GM18907 (cell line): ENCODE measurements around the gene ZNF341.
"Not testable (repeated sequence)": the region's sequence is repeated elsewhere in the genome, so short reads cannot be mapped to it uniquely, and the experiment has no call there.

Source experiments
- ATAC-seq: cut with Tn5 transposase; IDR thresholded peaks from one replicate; pipeline ENCODE4 v1.9.1; 2021; ENCODE audit warnings: mild to moderate bottlenecking, moderate library complexity; ENCODE audit not compliant: unreplicated experiment

The ZNF341 gene

DNA sequence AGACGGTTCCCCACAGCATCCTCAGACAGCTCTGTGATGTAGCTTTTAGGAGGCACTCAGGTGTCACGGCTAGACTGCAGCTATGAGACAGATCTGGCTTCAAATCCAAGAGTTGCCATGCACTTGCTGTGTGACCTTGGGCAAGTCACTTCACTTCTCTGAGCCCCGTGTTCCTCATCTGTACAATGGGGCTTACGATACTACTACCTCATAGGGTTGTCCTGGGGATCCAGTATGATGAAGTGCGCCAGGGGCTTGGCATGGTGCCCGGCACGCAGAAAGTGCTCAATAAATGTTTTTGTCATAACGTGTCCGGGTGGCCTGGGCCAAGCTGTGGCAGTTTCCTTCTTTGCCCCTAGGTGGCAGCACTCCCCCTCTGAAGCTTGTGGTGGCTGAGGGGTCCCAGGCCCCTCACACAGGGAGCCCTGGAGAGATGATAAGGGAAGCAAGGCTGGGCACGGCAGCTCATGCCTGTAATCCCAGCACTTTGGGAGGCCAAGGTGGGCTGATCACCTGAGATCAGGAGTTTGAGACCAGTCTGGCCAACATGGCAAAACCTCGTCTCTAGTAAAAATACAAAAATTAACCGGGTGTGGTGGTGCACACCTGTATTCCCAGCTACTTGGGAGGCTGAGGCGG is 60.3 kb downstream of the ZNF341 start:
- ATAC-seq: no peak

DNA sequence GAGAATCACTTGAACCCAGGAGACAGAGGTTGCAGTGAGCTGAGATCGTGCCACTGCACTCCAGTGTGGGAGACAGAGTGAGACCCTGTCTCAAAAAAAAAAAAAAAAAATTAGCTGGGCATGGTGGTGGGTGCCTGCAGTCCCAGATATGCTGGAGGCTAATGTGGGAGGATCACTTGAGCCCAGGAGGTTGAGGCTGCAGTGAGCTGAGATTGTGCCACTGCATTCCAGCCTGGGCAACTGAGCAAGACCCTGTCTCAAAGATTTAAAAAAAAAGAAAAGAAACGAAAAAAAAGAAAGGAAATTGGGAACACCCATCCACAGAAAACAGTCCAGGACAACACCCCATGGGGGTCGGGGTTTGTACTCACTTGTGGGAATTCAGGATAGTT is 60.8 kb downstream of the ZNF341 start:
- not testable (repeated sequence) for ATAC-seq

DNA sequence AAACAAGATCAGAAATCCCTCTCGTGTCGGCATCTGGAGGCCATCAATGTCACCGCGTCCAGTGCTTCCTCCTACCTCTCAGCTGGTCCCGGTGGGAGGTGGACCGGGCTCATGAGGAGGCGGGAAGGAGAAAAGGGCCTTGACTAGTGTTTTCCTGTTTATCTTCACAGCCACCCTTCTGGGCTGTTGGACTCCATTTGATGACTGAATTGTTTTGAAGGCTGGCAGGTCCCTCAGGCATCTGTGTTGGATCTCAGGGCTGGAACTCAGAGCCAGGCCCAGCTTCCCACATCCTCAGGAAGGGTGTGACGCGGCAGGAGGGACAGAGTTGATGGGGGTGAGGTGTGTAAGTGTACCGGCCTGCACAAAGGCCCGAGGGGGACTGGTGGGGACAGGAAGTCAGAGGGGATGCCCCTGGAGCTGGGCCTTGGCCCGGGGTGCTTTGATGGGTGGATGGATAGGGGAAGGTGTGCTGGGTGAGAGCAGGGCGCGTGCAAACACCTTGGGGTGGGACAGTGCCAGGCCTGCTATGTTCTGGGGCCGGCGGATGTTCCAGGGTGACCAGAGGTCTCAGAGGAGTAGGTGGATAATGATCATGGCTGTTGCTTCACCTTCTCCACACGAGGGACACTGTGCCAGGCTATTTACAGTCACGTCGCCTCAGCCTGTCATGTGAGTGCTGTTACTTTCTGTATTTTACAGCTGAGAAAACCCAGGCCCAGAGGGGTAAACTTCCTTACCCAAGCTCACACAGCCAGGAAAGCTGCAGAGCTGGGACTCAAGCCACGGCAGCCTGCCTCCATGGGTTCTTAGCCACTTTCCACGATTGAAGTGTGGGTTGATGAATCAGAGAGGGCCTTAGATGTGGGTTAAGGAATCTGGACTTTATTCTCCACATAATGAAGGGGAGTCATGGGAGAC is 61.5 kb downstream of the ZNF341 start:
- no peak for ATAC-seq

DNA sequence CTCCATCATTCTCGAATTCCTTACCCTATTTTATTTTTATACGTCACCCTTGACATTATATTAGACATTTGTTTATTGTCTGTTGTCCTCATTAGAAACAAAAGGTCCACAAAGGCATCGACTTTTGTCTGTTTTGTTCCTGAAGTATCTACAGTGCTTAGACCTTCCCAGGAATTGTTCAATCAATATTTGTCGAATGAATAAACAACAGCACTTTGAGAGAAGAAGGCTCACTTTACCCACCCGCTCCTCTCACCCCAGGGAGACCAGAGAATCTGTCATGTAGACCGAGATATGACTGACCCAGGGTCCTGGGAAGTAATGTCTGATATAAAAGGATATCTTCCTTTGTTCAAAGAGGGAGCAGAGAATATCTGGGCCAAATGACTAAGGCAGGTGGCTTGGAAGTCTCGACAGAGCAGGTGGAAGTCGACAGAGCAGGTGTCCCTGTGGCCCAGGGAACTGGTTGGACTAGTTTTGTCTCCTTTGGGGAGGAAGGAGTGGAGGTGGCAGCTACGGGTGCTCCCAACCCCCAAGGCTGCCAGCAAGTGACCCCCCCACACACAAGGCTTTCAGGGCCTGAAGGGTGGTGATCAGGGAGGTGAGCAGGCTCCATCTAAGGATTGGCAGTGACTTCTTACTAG is 64.6 kb downstream of the ZNF341 start:
- ATAC-seq: no peak

DNA sequence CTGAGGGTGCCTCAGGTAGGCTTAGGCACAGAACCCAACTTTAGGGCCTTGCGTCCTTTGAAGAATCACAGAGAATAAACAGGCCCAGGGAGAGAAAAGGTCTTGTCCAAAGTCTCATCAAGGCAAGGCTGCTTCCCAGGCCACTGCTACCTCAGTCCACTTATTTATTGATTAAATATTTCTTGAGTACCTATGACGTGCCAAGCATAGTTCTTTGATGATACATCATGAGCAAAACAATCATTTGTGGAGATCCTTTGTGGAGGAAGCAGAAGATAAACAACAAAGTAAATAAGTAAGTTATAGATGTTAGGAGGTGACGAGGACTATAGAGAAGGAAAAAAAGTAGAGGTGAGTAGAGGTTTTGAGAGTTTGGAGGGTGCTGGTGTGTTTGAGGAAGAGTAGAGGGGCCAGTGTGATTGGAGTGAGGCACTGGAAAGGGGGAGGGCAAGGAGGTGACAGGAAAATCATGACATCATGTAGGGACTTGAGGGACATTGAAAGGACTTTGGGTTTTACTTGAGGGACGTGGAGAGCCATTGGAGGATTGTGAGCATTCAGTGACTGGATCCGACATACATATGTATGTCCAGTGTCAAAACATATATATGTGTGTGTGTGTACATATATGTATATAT is 65.2 kb downstream of the ZNF341 start:
- ATAC-seq: no peak

DNA sequence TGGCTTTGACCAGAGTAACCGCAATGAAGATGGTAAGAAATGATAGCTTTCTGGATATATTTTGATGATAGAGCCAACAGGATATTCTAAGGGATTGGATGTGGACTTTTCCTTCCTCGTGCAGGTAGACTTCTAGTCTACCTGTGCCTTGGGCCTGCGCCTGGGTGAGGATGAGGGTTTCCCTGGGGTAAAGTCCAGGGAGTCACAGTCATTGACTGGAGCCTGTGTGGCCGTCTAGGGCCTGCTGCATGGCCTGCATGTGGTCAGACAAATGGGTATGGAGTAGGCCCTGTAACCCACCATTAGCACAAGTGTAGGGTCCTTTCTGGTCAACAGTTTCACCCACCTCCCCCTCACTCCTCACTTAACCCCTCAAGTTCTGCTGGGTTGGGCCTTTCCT is 66.6 kb downstream of the ZNF341 start:
- no peak for ATAC-seq

DNA sequence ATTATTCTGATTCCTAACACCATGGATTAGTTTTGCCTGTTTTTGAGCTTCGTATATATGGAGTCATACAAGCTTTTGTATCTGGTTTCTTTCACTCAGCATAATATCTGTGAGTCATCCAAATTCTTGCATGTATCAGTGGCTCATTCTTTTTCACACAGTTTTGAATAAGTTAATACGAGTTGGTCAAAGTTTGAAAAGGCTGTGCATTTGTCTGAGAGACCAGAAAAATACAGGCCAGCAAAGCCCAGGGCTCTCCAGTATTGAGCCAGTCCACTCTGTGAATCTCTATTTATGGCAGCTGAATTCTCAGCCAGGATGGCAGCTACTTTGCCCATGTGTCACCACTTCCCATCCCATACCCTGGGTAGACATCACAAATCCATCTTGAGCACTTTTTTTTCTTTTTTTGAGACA is 72.1 kb downstream of the ZNF341 start:
- ATAC-seq: no peak

DNA sequence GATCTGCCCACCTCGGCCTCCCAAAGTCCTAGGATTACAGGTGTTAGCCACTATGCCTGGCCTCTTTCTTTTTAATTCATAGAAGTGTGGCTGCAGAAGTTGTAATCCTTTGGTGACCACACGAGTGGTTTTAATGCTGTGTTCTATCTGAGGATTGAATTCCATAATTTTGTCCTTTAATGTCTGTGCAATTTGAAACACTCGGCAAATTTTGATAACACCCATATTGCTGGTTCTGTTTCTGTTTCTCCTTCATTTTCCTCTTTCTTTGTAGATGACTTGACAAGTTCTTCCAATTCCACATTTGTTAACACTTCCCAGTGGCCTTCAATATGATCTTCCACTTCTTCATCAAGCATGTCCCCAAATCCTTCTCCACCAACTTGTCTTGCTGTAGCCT is 76.6 kb downstream of the ZNF341 start:
- ATAC-seq: no peak

DNA sequence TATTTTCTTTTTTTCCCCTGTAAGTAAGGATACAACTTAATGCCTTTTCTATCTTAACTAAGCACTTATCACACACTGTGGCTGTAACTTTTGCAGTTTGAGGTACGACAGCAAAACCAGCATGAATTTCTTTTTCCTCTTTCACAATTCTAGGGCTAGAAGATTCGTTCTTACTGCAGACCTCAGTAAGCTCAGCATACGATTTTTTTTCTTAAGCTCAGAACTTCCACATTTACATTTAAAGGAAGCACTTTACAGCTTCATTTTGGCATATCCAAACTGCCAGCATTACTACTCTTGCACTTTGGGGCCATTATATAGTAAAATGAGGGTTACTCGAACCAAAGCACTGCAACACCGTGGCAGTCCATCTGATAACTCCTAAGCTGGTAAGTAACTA is 78.5 kb downstream of the ZNF341 start:
- no peak for ATAC-seq

DNA sequence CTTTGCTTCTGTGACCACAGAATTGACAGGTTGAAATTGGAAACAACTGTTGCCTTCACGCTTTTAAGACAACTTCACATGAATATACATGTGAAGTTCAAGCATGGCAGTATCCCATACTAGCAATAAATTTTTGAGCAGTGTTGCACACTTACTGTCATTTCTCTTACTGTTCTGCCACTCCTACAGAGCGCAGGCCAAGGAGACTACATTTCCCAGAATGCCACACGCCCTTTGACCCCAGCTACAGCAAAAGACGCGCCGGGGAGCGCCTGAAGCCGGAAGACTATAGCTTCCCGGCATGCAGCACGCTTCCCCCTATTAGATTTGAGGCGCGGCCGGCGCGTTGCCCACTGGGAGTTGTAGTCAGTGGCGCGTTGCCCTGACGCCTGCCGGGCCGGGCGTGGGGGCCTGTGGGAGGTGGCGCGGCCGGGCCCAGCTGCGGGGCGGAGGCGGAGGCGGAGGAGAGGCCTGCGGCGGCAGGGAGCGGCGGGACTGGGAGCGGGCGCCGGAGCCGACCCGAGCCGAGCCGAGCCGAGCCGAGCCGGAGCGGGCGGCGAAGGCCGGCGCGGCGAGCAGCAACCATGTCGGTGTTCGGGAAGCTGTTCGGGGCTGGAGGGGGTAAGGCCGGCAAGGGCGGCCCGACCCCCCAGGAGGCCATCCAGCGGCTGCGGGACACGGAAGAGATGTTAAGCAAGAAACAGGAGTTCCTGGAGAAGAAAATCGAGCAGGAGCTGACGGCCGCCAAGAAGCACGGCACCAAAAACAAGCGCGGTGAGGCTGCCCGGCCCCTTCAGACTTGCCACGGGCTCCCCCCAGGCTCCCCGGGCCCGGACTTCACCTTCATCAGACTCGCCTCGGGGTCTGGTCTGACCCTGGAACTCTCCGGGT is 79.3 kb downstream of the ZNF341 start, which contains the start of gene CHMP4B:
Gene CHMP4B (plus strand): TSS at position 464 of the 891 bp plus-strand sequence. CDS start 121 bp downstream, at position 585.
- peak; percentile 95 for ATAC-seq

DNA sequence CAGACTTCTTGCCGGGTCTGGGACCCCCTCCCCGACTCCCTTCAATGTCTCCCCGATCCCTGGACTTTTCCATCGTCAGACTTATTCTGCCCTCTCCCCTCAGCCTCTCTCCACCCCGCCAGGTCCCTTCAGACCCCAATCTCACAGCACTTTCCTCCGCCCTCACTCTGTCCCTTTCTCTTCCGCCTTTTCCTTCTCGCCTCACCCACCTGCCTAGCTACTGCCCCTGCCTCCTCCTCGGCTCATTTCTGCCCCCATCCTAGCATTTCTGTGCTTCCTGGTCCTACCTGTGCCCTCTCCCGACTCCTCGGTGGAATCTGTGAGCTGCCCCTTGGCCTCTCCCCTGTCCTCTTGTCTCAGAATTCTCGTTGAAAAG is 80.0 kb downstream of the ZNF341 start:
- ATAC-seq: peak; percentile 19

DNA sequence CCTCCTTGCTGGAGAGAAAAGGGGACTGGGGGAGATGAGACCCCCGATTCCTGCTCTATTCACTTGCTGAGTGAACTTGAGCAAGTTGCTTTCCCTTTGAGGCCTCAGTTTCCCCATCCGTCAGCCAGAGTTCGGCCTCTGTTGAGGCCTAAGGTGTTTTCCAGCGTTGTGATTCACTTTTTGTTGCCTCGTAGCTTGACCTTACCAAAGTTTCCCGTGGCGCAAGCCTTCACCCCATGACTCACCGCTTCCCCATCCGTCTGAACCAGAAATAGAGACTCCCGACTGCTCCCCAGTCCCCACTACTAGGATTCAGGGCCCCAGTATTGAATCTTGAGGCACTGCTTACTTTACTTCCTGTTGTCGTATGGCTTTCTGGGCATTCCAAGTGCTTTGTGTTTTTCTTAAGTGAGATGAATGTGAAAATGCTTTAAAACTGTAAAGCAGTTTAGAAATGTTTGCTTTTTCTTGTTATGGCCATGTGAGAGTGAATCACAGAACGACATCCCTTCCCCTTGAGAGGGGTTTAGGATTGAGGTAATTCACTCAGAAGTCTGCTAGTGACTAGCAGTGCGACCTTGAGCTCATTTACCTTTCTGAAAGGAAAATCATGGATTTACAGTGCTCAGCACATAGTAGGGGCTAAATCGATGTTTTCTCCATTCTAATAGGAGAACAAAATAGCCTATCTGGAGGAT is 80.5 kb downstream of the ZNF341 start:
- no peak for ATAC-seq

DNA sequence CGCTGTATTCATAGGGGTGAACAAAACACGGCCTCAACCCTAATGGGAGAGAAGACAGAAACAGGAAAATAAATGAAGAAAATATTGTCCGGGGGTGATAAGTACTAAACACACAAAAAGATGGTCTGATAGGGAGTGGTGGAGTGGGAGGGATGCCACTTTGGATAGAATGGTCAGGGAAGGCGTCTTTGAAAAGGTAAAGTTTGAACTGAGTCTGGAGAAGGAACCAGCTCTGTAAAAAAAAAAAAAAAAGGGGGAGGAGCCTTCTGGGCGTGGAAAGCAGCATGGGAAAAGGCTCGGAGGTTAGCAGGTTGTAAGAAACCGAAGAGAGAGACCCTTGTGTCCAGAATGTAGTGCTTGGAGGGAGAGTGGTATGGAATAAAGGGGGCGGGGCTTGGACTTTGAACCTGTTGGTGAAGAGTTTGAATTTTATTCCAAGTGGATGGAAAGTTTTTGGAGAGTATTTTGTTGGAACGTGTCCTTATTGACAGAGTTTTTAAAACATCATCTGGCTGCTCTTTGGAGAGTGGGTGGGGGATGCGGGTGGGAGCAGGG is 81.2 kb downstream of the ZNF341 start:
- no peak for ATAC-seq

DNA sequence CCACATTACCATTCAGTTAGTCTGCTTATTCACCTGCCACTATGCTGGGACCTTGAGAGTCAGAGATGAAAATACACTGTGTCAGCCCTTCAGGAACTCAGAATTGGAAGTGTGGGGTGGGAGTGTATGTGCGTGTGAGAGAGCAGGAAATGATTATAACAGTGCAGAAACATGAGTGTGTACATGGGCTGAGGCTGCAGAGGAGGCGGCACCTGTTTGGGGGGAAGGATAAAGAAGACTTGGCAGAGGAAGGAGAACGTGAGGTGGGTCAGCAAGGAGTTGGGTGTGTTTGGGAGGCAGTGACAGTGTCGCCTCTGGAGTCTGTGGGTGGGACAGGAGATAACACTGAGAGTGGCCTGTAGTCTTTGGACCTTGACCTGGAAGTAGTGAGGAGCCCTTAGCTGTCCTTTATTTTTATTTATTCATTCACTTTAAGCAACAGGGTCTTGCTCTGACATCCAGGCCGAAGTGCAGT is 82.5 kb downstream of the ZNF341 start:
- ATAC-seq: no peak

DNA sequence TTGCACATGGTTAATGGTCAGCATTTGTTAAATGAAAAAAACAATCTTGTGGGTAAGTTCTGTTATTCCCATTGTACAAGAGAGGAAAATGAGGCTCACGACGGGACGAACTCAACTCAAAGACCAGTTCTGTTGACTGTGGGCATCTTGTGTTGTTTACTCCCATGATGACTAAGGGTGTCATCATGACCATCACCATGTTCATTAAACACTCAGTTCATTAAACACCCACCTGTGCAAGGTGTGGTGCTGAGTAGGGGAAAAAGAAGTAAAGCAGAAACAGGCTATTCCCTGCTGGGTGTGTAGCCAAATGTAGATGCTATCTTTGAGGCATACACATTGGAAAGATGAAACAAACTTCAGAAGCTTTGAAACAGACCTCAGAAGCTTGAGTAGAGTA is 83.9 kb downstream of the ZNF341 start:
- no peak for ATAC-seq

DNA sequence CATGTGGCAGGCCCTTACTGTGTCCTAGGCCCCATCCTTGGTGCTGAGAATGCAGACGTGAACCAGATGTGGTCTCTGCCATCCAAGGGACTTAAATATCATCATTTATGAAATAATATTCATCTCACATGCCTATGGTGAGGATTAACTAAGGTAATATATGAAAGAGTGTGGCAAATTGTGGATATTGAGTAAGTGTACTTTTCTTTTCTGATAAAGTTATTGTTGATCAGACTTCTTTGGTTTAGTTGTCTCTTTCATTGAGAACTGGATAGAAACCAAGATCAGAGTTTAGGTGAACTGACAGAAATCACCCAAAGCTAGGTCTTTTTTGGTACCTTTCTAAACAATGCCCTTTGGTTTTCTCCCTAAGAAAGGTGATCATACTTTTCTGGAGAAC is 84.4 kb downstream of the ZNF341 start:
- no peak for ATAC-seq

DNA sequence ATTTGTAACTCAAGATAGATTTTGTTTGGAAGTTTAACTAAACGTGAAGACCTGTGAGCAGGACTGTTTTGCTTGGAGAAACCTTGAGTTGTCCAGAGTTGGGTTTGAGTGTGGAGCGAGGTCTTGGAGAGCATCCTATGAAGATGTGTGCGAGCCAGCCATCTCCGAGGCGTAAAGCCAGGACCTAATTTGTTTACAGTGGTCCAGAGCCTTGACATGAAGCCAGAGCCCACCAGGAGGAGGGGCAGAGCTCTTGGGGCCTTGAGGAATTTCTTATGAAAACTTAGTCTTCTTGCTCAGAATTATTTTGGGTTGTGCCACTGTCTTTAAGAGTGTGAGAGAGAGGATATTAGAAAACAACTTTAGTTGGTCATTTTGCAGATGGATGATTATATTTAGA is 85.6 kb downstream of the ZNF341 start:
- no peak for ATAC-seq

DNA sequence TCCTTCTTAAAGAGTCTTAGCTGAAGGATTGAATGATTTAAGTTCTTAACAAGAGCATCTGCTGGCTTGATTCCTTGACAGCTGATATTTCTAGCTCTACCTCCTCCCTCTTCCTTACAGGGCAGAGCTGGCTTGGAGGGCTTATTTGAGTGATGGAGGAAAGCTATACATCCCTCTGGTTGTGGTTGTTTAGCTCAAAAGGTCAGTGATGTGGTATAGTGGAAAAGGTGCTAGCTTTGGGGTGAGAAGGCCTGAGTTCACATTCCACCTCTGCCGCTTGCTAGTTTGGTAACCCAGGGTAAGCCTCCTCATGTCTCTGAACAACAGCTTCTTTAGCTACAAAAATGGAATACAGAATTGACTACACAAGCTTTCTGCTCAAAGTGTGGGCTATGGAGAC is 87.7 kb downstream of the ZNF341 start:
- ATAC-seq: no peak

DNA sequence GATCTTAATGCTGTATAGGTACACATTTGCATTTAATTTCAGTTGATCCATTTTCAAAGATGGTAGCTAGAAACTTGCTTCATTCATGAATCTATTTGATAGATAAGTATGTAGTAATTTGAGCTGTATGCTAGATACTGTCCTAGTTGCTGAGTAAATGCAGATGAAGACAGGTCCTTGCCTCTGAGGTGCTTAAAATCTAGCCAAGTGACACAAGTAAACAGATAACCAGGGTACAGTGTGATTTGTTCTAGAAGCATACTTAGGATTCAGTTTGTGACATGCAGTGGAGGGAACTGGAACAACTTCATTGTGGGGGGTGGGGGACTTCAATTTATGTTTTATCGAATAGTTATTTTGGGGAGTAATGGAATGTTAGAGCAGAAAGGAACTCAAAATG is 88.6 kb downstream of the ZNF341 start:
- ATAC-seq: no peak
